ENCODE measurements around the gene ITGA11.

ITGA11 gene

GRCh38 chr15:68295014-68295805 lies 136.8 kb downstream of the ITGA11 start:
- DNase-seq (ENCODE audit: low read depth in 2 of 2, low spot score in 1 of 2) = no peak

GRCh38 chr15:68292967-68293366 lies 139.0 kb downstream of the ITGA11 start:
- no peak for DNase-seq (ENCODE audit: low read depth in 2 of 2, low spot score in 1 of 2)

GRCh38 chr15:68292157-68292781 lies 139.7 kb downstream of the ITGA11 start:
- DNase-seq (ENCODE audit: low read depth in 2 of 2, low spot score in 1 of 2) = no peak

- DNase-seq (ENCODE audit: low read depth in 2 of 2, low spot score in 1 of 2) = no peak
These were observed 141.2 kb downstream of the ITGA11 start for GRCh38 chr15:68290715-68291114.

GRCh38 chr15:68289621-68290352 lies 142.2 kb downstream of the ITGA11 start:
- no peak for DNase-seq (ENCODE audit: low read depth in 2 of 2, low spot score in 1 of 2)

GRCh38 chr15:68289057-68289456 lies 142.9 kb downstream of the ITGA11 start:
- no peak for DNase-seq (ENCODE audit: low read depth in 2 of 2, low spot score in 1 of 2)

GRCh38 chr15:68286256-68286655 lies 145.7 kb downstream of the ITGA11 start:
- no peak for DNase-seq (ENCODE audit: low read depth in 2 of 2, low spot score in 1 of 2)

GRCh38 chr15:68285259-68285980 lies 146.5 kb downstream of the ITGA11 start:
- DNase-seq (ENCODE audit: low read depth in 2 of 2, low spot score in 1 of 2) = no peak

GRCh38 chr15:68284616-68285258 lies 147.2 kb downstream of the ITGA11 start:
- DNase-seq (ENCODE audit: low read depth in 2 of 2, low spot score in 1 of 2) = no peak

GRCh38 chr15:68283401-68283800 lies 148.6 kb downstream of the ITGA11 start:
- no peak for DNase-seq (ENCODE audit: low read depth in 2 of 2, low spot score in 1 of 2)

GRCh38 chr15:68281008-68281407 lies 151.0 kb downstream of the ITGA11 start:
- DNase-seq (ENCODE audit: low read depth in 2 of 2, low spot score in 1 of 2) = no peak

- no peak for DNase-seq (ENCODE audit: low read depth in 2 of 2, low spot score in 1 of 2)
These were observed 151.9 kb downstream of the ITGA11 start for GRCh38 chr15:68279779-68280753.

- DNase-seq (ENCODE audit: low read depth in 2 of 2, low spot score in 1 of 2) = no peak
These were observed 153.2 kb downstream of the ITGA11 start for GRCh38 chr15:68278595-68279405.

GRCh38 chr15:68278345-68278594 lies 153.7 kb downstream of the ITGA11 start:
- peak; percentile 25 to 46 for DNase-seq (ENCODE audit: low read depth in 2 of 2, low spot score in 1 of 2)

- peak; percentile 66 to 76 for DNase-seq (ENCODE audit: low read depth in 2 of 2, low spot score in 1 of 2)
These were observed 154.2 kb downstream of the ITGA11 start, which contains the start of gene FEM1B for GRCh38 chr15:68277603-68278344. Gene FEM1B, plus strand, starts transcription at chr15:68277745. Its CDS starts 673 bp downstream, at chr15:68278418.

GRCh38 chr15:68277131-68277602 lies 154.8 kb downstream of the ITGA11 start:
- no peak for DNase-seq (ENCODE audit: low read depth in 2 of 2, low spot score in 1 of 2)

- no peak for DNase-seq (ENCODE audit: low read depth in 2 of 2, low spot score in 1 of 2)
These were observed 155.3 kb downstream of the ITGA11 start for GRCh38 chr15:68276668-68277067.

- DNase-seq (ENCODE audit: low read depth in 2 of 2, low spot score in 1 of 2) = no peak
These were observed 156.7 kb downstream of the ITGA11 start for GRCh38 chr15:68275165-68275746.
